Parathyroid adenoma (tissue), 2 donors: ENCODE results near the gene SNCB.

ENCODE experiments used
- H2AFZ ChIP-seq: fragments of 300-600 bp; sonication (generic); one replicate; pipeline ENCODE4 v1.7.0; 2017; ENCODE audit warnings: antibody characterized with exemption, mild to moderate bottlenecking
- H3K27ac ChIP-seq: fragments of 300-600 bp; sonication (generic); one replicate; pipeline ENCODE4 v1.7.0; 2017
- H3K27me3 ChIP-seq: fragments of 300-600 bp; sonication (generic); one replicate; pipeline ENCODE4 v1.7.0; 2017; ENCODE audit warnings: low read length; ENCODE audit not compliant: control insufficient read depth, insufficient read depth
- H3K36me3 ChIP-seq: fragments of 300-600 bp; sonication (generic); one replicate; pipeline ENCODE4 v1.7.0; 2017; ENCODE audit warnings: low read length; ENCODE audit not compliant: control insufficient read depth, insufficient read depth
- H3K4me1 ChIP-seq: fragments of 300-600 bp; sonication (generic); one replicate; pipeline ENCODE4 v1.7.0; 2017; ENCODE audit warnings: control low read depth
- H3K4me2 ChIP-seq: fragments of 300-600 bp; sonication (generic); one replicate; pipeline ENCODE4 v1.7.0; 2017; ENCODE audit warnings: low read length
- H3K4me3 ChIP-seq: fragments of 300-600 bp; sonication (generic); one replicate; pipeline ENCODE4 v1.7.0; 2017; ENCODE audit warnings: low read depth, low read length
- H3K79me2 ChIP-seq: fragments of 300-600 bp; sonication (generic); one replicate; pipeline ENCODE4 v1.7.0; 2017; ENCODE audit warnings: control low read depth
- H3K9ac ChIP-seq: fragments of 300-600 bp; sonication (generic); one replicate; pipeline ENCODE4 v1.7.0; 2017; ENCODE audit warnings: mild to moderate bottlenecking
- H3K9me3 ChIP-seq: fragments of 300-600 bp; sonication (generic); one replicate; pipeline ENCODE4 v1.7.0; 2017; ENCODE audit warnings: low read length; ENCODE audit not compliant: control insufficient read depth
- CTCF ChIP-seq: fragments of 300-600 bp; sonication (generic); IDR thresholded peaks from one replicate; pipeline ENCODE4 v1.7.0; 2017; ENCODE audit warnings: antibody characterized with exemption, mild to moderate bottlenecking
- donor health status: primary hyperparathyroidism.

Gene SNCB

GRCh38 chr5:176621661-176622079 lies 8.7 kb downstream of the SNCB start:
- no peak overlapping the region for H2AFZ ChIP-seq
- peaks cover 10% of the 10 kb centered on the region for H3K4me1 ChIP-seq
- no peaks in the 10 kb centered on the region for H3K9me3 ChIP-seq
- H3K79me2 ChIP-seq: no peaks in the 10 kb centered on the region
- H3K27me3 ChIP-seq: no peaks in the 10 kb centered on the region
- no peak overlapping the region for H3K27ac ChIP-seq
- H3K36me3 ChIP-seq: no peaks in the 10 kb centered on the region
- H3K4me3 ChIP-seq: no peak overlapping the region
- no peak for TF ChIP-seq CTCF
- no peak overlapping the region for H3K4me2 ChIP-seq
- no peak overlapping the region for H3K9ac ChIP-seq

GRCh38 chr5:176620333-176620981 lies 9.9 kb downstream of the SNCB start:
- H3K27ac ChIP-seq: no peak overlapping the region
- no peak overlapping the region for H3K9ac ChIP-seq
- no peaks in the 10 kb centered on the region for H3K9me3 ChIP-seq
- H3K27me3 ChIP-seq: no peaks in the 10 kb centered on the region
- TF ChIP-seq CTCF: no peak
- no peaks in the 10 kb centered on the region for H3K36me3 ChIP-seq
- no peaks in the 10 kb centered on the region for H3K79me2 ChIP-seq
- H3K4me3 ChIP-seq: no peak overlapping the region
- H3K4me1 ChIP-seq: peaks cover 10% of the 10 kb centered on the region
- H3K4me2 ChIP-seq: no peak overlapping the region
- H2AFZ ChIP-seq: peak overlapping the region; percentile 54

- Histone ChIP-seq H2AFZ (peak overlapping the region; percentile 49), H3K4me2 (no peak overlapping the region), H3K36me3 (no peaks in the 10 kb centered on the region), H3K9ac (no peak overlapping the region), H3K4me3 (no peak overlapping the region), H3K9me3 (no peaks in the 10 kb centered on the region), H3K27ac (no peak overlapping the region), H3K4me1 (peaks cover 10% of the 10 kb centered on the region), H3K79me2 (no peaks in the 10 kb centered on the region), H3K27me3 (no peaks in the 10 kb centered on the region)
- TF ChIP-seq CTCF: no peak
Measured at GRCh38 chr5:176619569-176620332, 10.6 kb downstream of the SNCB start.

- H3K4me2 ChIP-seq: no peak overlapping the region
- no peak overlapping the region for H3K27ac ChIP-seq
- no peaks in the 10 kb centered on the region for H3K9me3 ChIP-seq
- no peaks in the 10 kb centered on the region for H3K79me2 ChIP-seq
- H3K4me1 ChIP-seq: peaks cover 11% of the 10 kb centered on the region
- H3K36me3 ChIP-seq: no peaks in the 10 kb centered on the region
- H3K27me3 ChIP-seq: no peaks in the 10 kb centered on the region
- TF ChIP-seq CTCF: peak; percentile 27
- H2AFZ ChIP-seq: peak overlapping the region; percentile 49
- H3K4me3 ChIP-seq: no peak overlapping the region
- no peak overlapping the region for H3K9ac ChIP-seq
Measured at GRCh38 chr5:176619203-176619568, 11.1 kb downstream of the SNCB start.
